H1 (cell line): Measurements from ENCODE around the gene CTIF. TPM values are rescaled to one million over a fixed set of nuclear protein-coding genes. Genes with fewer than 3 reads are reported as not detected.

Experiments
- CTCF ChIA-PET: fragments of 300-600 bp; sonication (Branson Sonifier 250); formaldehyde crosslinking; loops from one replicate; lab custom pipeline; 2021; ENCODE audit not compliant: partially characterized antibody; lab: Charles Lee
- POLR2A ChIA-PET: fragments of 300-600 bp; sonication (Branson Sonifier 250); formaldehyde crosslinking; loops from one replicate; lab custom pipeline; 2021; ENCODE audit warnings: inconsistent platforms; ENCODE audit not compliant: partially characterized antibody; lab: Charles Lee
- DNase-seq, 2 experiments: peaks; one replicate each; pipeline versions ENCODE4 v3.0.0 to v3.0.0-alpha.2; 2010 to 2022; ENCODE audit warnings: low spot score in 2 of 2, low read depth in 1 of 2, mixed read lengths in 1 of 2
- FAIRE-seq: peaks from 2 replicates; lab custom pipeline; 2011; peaks lifted over from hg19 to GRCh38; lab: Jason Lieb, UNC
- H2AFZ ChIP-seq: 2 replicates; pipeline ENCODE4 v1.8.1; 2012; ENCODE audit warnings: low read length, inconsistent platforms
- H2AK5ac ChIP-seq: 2 replicates; pipeline ENCODE4 v1.6.1; 2013; ENCODE audit warnings: low read depth, low read length
- H2BK120ac ChIP-seq: replicated peaks from 2 replicates; pipeline ENCODE3; 2013; ENCODE audit warnings: low read depth, low read length, inconsistent platforms
- H2BK12ac ChIP-seq: 2 replicates; pipeline ENCODE4 v1.6.1; 2013; ENCODE audit warnings: low read depth, low read length
- H2BK15ac ChIP-seq: 2 replicates; pipeline ENCODE4 v1.6.1; 2013; ENCODE audit warnings: low read length
- H2BK20ac ChIP-seq: 2 replicates; pipeline ENCODE4 v1.6.1; 2013; ENCODE audit warnings: low read length
- H2BK5ac ChIP-seq: 2 replicates; pipeline ENCODE4 v1.6.1; 2013; ENCODE audit warnings: low read depth, low read length
- H3K14ac ChIP-seq: 2 replicates; pipeline ENCODE4 v1.6.1; 2013; ENCODE audit warnings: inconsistent platforms; ENCODE audit not compliant: insufficient read length
- H3K18ac ChIP-seq: 2 replicates; pipeline ENCODE4 v1.6.1; 2013; ENCODE audit warnings: low read length; ENCODE audit errors: extremely low read depth
- H3K23ac ChIP-seq: 2 replicates; pipeline ENCODE4 v1.6.1; 2013; ENCODE audit warnings: inconsistent platforms; ENCODE audit not compliant: insufficient read length
- H3K23me2 ChIP-seq: 2 replicates; pipeline ENCODE4 v1.6.1; 2013; ENCODE audit warnings: low read depth, low read length
- H3K27ac ChIP-seq: 2 replicates; pipeline ENCODE4 v1.6.1; 2011; ENCODE audit warnings: low read depth, low read length, inconsistent platforms
- H3K27me3 ChIP-seq, 4 experiments: replicated peaks in 1 of 4; 1 replicate in 1 of 4; 2 replicates in 3 of 4; pipeline versions ENCODE4 v1.6.1 to v1.8.1; 2011 to 2013; ENCODE audit warnings: low read length in 3 of 4, mild to moderate bottlenecking in 3 of 4, inconsistent platforms in 2 of 4, mixed read lengths in 2 of 4, moderate library complexity in 1 of 4; ENCODE audit not compliant: control insufficient read depth in 3 of 4, insufficient read depth in 3 of 4; ENCODE audit errors: extremely low read depth in 1 of 4
- H3K36me3 ChIP-seq, 4 experiments: 2 replicates each; pipeline versions ENCODE4 v1.6.1 to v1.8.1; 2011 to 2013; ENCODE audit warnings: mild to moderate bottlenecking in 4 of 4, low read length in 3 of 4, moderate library complexity in 2 of 4, control low read depth in 1 of 4, inconsistent platforms in 1 of 4; ENCODE audit not compliant: insufficient read depth in 4 of 4, control insufficient read depth in 2 of 4
- H3K4ac ChIP-seq: replicated peaks from 2 replicates; pipeline ENCODE3; 2013; ENCODE audit warnings: low read length, low read depth, mixed read lengths, inconsistent platforms; ENCODE audit not compliant: insufficient read length
- H3K4me1 ChIP-seq, 4 experiments: replicated peaks in 1 of 4; 1 replicate in 1 of 4; 2 replicates in 3 of 4; pipeline versions ENCODE4 v1.6.1 to v1.8.1; 2011 to 2013; ENCODE audit warnings: low read length in 3 of 4, inconsistent platforms in 2 of 4, mixed read lengths in 1 of 4; ENCODE audit not compliant: insufficient read depth in 4 of 4, control insufficient read depth in 3 of 4
- H3K4me2 ChIP-seq, 2 experiments: 2 replicates each; pipeline versions ENCODE4 v1.6.1 to v1.8.1; 2011 to 2013; ENCODE audit warnings: low read depth in 2 of 2, low read length in 2 of 2, control low read depth in 1 of 2, inconsistent platforms in 1 of 2, mild to moderate bottlenecking in 1 of 2; ENCODE audit not compliant: insufficient read depth in 1 of 2
- H3K4me3 ChIP-seq, 4 experiments: fragments of 200-600, 300-600 bp in 1 of 4; sonication (generic), shearing (Covaris generic), sonication (Bioruptor Twin) in 1 of 4; 2 replicates each; pipeline versions ENCODE4 v1.5.1 to v1.8.1; 2011 to 2016; ENCODE audit warnings: low read length in 4 of 4, low read depth in 3 of 4, control low read depth in 2 of 4, inconsistent platforms in 2 of 4, mild to moderate bottlenecking in 2 of 4, mixed read lengths in 1 of 4, moderate library complexity in 1 of 4; ENCODE audit not compliant: insufficient read depth in 2 of 4; ENCODE audit errors: extremely low read depth in 1 of 4
- H3K56ac ChIP-seq: replicated peaks from 2 replicates; pipeline ENCODE3; 2013; ENCODE audit warnings: low read depth, mild to moderate bottlenecking, mixed read lengths, low read length, inconsistent platforms; ENCODE audit not compliant: insufficient read length
- H3K79me1 ChIP-seq: 2 replicates; pipeline ENCODE4 v1.6.1; 2013; ENCODE audit warnings: low read depth, low read length, control low read depth
- H3K79me2 ChIP-seq, 2 experiments: 2 replicates each; pipeline versions ENCODE4 v1.6.1 to v1.8.1; 2012 to 2013; ENCODE audit warnings: low read length in 2 of 2, mild to moderate bottlenecking in 2 of 2, inconsistent platforms in 1 of 2; ENCODE audit not compliant: insufficient read depth in 2 of 2, control insufficient read depth in 1 of 2
- H3K9ac ChIP-seq, 4 experiments: replicated peaks in 1 of 4; 1 replicate in 1 of 4; 2 replicates in 3 of 4; pipeline versions ENCODE4 v1.6.1 to v1.8.1; 2011 to 2013; ENCODE audit warnings: low read depth in 3 of 4, low read length in 3 of 4, control low read depth in 2 of 4, mild to moderate bottlenecking in 2 of 4, moderate library complexity in 2 of 4, inconsistent platforms in 1 of 4; ENCODE audit errors: extremely low read depth in 1 of 4
- H3K9me3 ChIP-seq, 2 experiments: 2 replicates each; pipeline versions ENCODE4 v1.6.1 to v1.8.1; 2012 to 2013; ENCODE audit warnings: mild to moderate bottlenecking in 2 of 2, moderate library complexity in 2 of 2, control low read depth in 1 of 2, inconsistent platforms in 1 of 2, low read depth in 1 of 2, low read length in 1 of 2, mixed read lengths in 1 of 2; ENCODE audit not compliant: insufficient read depth in 2 of 2
- H4K20me1 ChIP-seq, 2 experiments: replicated peaks in 1 of 2; 2 replicates each; pipeline versions ENCODE3 to v1.8.1; 2011 to 2013; ENCODE audit warnings: inconsistent platforms in 2 of 2, low read length in 2 of 2, mild to moderate bottlenecking in 1 of 2; ENCODE audit not compliant: insufficient read depth in 2 of 2, control insufficient read depth in 1 of 2
- H4K5ac ChIP-seq: 2 replicates; pipeline ENCODE4 v1.6.1; 2013; ENCODE audit warnings: low read length, low read depth, mixed read lengths, inconsistent platforms; ENCODE audit not compliant: insufficient read length
- H4K8ac ChIP-seq: 2 replicates; pipeline ENCODE4 v1.8.0; 2013; ENCODE audit warnings: mild to moderate bottlenecking, moderate library complexity, low read length, inconsistent platforms; ENCODE audit not compliant: insufficient read depth; ENCODE audit errors: extremely low read depth
- H4K91ac ChIP-seq: replicated peaks from 2 replicates; pipeline ENCODE3; 2013; ENCODE audit warnings: low read length, mixed read lengths, inconsistent platforms; ENCODE audit not compliant: insufficient read length
- ATF2 ChIP-seq: IDR thresholded peaks from 2 replicates; pipeline ENCODE4 v1.6.1; 2012; ENCODE audit warnings: low read length, inconsistent platforms
- KDM1A ChIP-seq: fragments of 200-600, 300-600 bp; sonication (generic); IDR thresholded peaks from 2 replicates; pipeline ENCODE4 v1.7.1; 2016; ENCODE audit warnings: mild to moderate bottlenecking, low read length, borderline replicate concordance
- POLR2AphosphoS5 ChIP-seq: IDR thresholded peaks from 2 replicates; pipeline ENCODE4 v1.6.1; 2011; ENCODE audit warnings: low read depth, low read length
- WGBS, 2 experiments: shearing (Covaris generic) in 1 of 2; methylation state at CpG; one replicate each; pipeline versions ENCODE4 v1.1.6 to v1.1.7; 2013 to 2015; ENCODE audit warnings: low lambda C conversion rate in 2 of 2, mixed read lengths in 2 of 2, inconsistent platforms in 1 of 2, low coverage in 1 of 2, missing lambda C conversion rate in 1 of 2; ENCODE audit not compliant: insufficient replicate concordance in 2 of 2, insufficient coverage in 1 of 2, insufficient read length in 1 of 2; ENCODE audit errors: extremely low coverage in 1 of 2, missing lambda C conversion rate in 1 of 2; 5-methylcytosine and 5-hydroxymethylcytosine counted together
- polyA plus RNA-seq, 7 experiments: library from polyadenylated mRNA; depleted of rRNA in 3 of 7; stranded (reverse) in 5 of 7; unstranded in 2 of 7; fragments of >200 nt in 5 of 7; fragments of 200-250 nt in 2 of 7; gene quantifications; 1 replicate in 5 of 7; 2 replicates in 1 of 7; 4 replicates in 1 of 7; pipeline versions ENCODE4 v1.2.1 to v1.2.3, GENCODE V29; 2011 to 2013; ENCODE audit warnings: missing spikeins in 2 of 7, mixed read lengths in 2 of 7
- total RNA-seq: library from RNA; stranded (reverse); fragmentation: NEBNext Ultra II Directional; extraction: Animal tissue kit (Norgen Biotek cat#: 25700); gene quantifications from 2 replicates; pipeline ENCODE4 v1.2.1, GENCODE V29; 2021

CTIF gene
- total and polyA plus RNA-seq, 2 of the 8 experiments (the other 6 are each of a cell fraction or from before 2014, with no cell fraction given): 9.0 to 17.8 TPM

DNA sequence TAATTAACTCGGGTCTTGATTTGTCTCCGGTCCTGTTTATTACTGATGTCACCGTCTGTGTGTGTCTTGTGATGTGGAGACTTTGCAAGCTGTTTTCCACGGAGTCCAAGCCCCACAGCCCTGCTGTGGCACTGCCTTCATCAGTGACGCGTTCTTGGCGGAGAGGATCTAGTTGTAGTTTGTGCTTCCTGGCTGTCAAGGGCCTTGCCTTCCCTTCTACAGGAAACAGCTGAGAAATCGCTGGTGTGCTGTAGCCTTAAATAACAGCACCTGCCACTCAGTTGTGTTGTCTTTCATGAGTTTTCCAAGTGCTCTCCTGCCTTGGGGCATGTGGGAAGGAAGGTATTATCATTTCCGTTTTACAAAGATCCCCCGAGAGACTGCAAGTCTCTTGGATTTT is 26.3 kb downstream of the CTIF start:
- H3K79me2 ChIP-seq: peaks cover 0 to 16% of the 10 kb centered on the region in 2 experiments; a peak in 1 of 4 replicates
- peak overlapping the region; percentile 62 for H3K23ac ChIP-seq
- H2AK5ac ChIP-seq: no peak overlapping the region
- H3K36me3 ChIP-seq: no peaks in the 10 kb centered on the region
- no peak overlapping the region for H3K4me3 ChIP-seq
- no peak for FAIRE-seq
- POLR2A ChIA-PET: no interaction called here
- H2BK120ac ChIP-seq: no peak overlapping the region
- H3K18ac ChIP-seq: no peak overlapping the region
- WGBS, 2 experiments: 88% methylated on average over 10 of the region's 10 CpGs; no CpG with 5 or more reads in 1 of the 2 experiments
- H4K5ac ChIP-seq: no peak overlapping the region
- no peak for TF ChIP-seq POLR2AphosphoS5
- no peak for TF ChIP-seq KDM1A
- no peak for TF ChIP-seq ATF2
- 0 out of 2 replicates have a peak overlapping the region, but pooled peaks have one; percentile 17 for H2BK12ac ChIP-seq
- H3K9ac ChIP-seq: no peak overlapping the region
- H4K91ac ChIP-seq: no peak overlapping the region
- H3K14ac ChIP-seq: no peak overlapping the region
- H2AFZ ChIP-seq: no peak overlapping the region
- no peaks in the 10 kb centered on the region for H3K27me3 ChIP-seq
- no peaks in the 10 kb centered on the region for H3K23me2 ChIP-seq
- H3K56ac ChIP-seq: no peak overlapping the region
- CTCF ChIA-PET: interaction anchor here (1.1 to 2.3 kb wide), 3 partner anchors 8 to 41 kb away, joined by 4 to 11 read pairs (median 5); no protein-coding TSS in a partner anchor
- peaks cover 0 to 8% of the 10 kb centered on the region in 2 experiments; a peak in 1 of 4 replicates for H3K9me3 ChIP-seq
- H2BK15ac ChIP-seq: no peak overlapping the region
- peaks cover 3% of the 10 kb centered on the region for H3K79me1 ChIP-seq
- H2BK20ac ChIP-seq: no peak overlapping the region
- H3K4me1 ChIP-seq: peaks cover 0 to 2% (median 0%) of the 10 kb centered on the region in 4 experiments; a peak in 4 of 7 replicates
- H4K8ac ChIP-seq: no peak overlapping the region
- H2BK5ac ChIP-seq: no peak overlapping the region
- no peak overlapping the region for H3K4ac ChIP-seq
- DNase-seq: no peak
- no peak overlapping the region for H3K4me2 ChIP-seq
- peaks cover 3 to 11% of the 10 kb centered on the region in 2 experiments for H4K20me1 ChIP-seq
- H3K27ac ChIP-seq: no peak overlapping the region
